Keratinocyte (primary cell): ENCODE measurements around the gene ERICH2.

ENCODE experiments used
- EZH2 ChIP-seq: IDR thresholded peaks from one replicate; pipeline ENCODE4 v1.6.1; 2012; ENCODE audit warnings: inconsistent platforms, mild to moderate bottlenecking, low read length, moderate library complexity
- TF ChIP-seq, protein P1 (sequence below), 3 experiments: IDR thresholded peaks in 1 of 3; conservative IDR thresholded peaks in 1 of 3; optimal IDR thresholded peaks in 1 of 3; 2 replicates in 2 of 3; 3 replicates in 1 of 3; pipeline versions ENCODE3 to v1.5.1; 2011; ENCODE audit warnings: low read length in 3 of 3, mild to moderate bottlenecking in 3 of 3, moderate library complexity in 2 of 3, control low read depth in 1 of 3, inconsistent platforms in 1 of 3; ENCODE audit not compliant: insufficient read depth in 2 of 3; ENCODE audit errors: extremely low read depth in 1 of 3

DNA sequence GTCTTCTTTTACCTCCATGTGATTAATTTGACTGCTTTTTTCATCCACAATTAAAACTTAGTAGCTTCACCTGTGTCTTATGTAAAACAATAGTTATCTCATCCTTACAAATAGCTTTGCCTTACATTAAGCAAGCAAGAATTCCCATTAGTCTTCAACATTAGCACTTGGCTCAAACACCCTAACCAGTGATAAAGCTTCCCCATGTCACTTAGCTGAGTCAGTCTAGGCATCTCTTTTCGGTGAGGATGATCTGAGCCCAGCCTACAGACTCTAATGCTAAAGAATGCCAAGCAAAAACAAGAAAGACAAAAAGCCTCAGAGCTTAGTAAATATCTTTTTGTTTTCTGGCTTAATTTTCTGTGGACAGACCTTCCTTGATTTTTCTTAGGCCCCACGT lies 72.6 kb downstream of the ERICH2 start:
- TF ChIP-seq, protein P1, sequence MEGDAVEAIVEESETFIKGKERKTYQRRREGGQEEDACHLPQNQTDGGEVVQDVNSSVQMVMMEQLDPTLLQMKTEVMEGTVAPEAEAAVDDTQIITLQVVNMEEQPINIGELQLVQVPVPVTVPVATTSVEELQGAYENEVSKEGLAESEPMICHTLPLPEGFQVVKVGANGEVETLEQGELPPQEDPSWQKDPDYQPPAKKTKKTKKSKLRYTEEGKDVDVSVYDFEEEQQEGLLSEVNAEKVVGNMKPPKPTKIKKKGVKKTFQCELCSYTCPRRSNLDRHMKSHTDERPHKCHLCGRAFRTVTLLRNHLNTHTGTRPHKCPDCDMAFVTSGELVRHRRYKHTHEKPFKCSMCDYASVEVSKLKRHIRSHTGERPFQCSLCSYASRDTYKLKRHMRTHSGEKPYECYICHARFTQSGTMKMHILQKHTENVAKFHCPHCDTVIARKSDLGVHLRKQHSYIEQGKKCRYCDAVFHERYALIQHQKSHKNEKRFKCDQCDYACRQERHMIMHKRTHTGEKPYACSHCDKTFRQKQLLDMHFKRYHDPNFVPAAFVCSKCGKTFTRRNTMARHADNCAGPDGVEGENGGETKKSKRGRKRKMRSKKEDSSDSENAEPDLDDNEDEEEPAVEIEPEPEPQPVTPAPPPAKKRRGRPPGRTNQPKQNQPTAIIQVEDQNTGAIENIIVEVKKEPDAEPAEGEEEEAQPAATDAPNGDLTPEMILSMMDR (optimal IDR thresholded peaks at IDR 0.05 in 1 of 3, IDR thresholded peaks at IDR 0.05 in 1 of 3, conservative IDR thresholded peaks at IDR 0.05 in 1 of 3; ENCODE audit: extremely low read depth in 1 of 3, insufficient read depth in 2 of 3, low read length in 3 of 3): no peak
- no peak for TF ChIP-seq EZH2
